CD14-positive monocyte (primary cell): ENCODE measurements around the gene SLC39A9. TPM values are rescaled to one million over a fixed set of nuclear protein-coding genes. Genes with fewer than 3 reads are reported as not detected.

Source experiments
- DNase-seq, 3 donors: peaks; one replicate each; pipeline ENCODE4 v3.0.0-alpha.2; 2011 to 2022
- H2AFZ ChIP-seq: 2 replicates; pipeline ENCODE4 v1.6.0; 2012; ENCODE audit warnings: mild to moderate bottlenecking, low read depth, low read length, inconsistent platforms; ENCODE audit not compliant: insufficient read depth, poor library complexity, severe bottlenecking
- H3K27ac ChIP-seq, 2 donors: 1 replicate in 1 of 2; 2 replicates in 1 of 2; pipeline ENCODE4 v1.5.1; 2012 to 2013; ENCODE audit warnings: low read length in 2 of 2, control low read depth in 1 of 2, inconsistent platforms in 1 of 2, low read depth in 1 of 2, mild to moderate bottlenecking in 1 of 2
- H3K27me3 ChIP-seq, 2 donors: one replicate each; pipeline versions ENCODE4 v1.6.0 to v1.6.1; 2011 to 2013; ENCODE audit warnings: low read length in 2 of 2; ENCODE audit not compliant: control insufficient read depth in 2 of 2, insufficient read depth in 2 of 2
- H3K36me3 ChIP-seq, 2 donors: replicated peaks in 1 of 2; 1 replicate in 1 of 2; 2 replicates in 1 of 2; pipeline versions ENCODE4 v1.5.1 to v1.6.1; 2012 to 2013; ENCODE audit warnings: low read length in 2 of 2, control low read depth in 1 of 2, inconsistent platforms in 1 of 2, mild to moderate bottlenecking in 1 of 2; ENCODE audit not compliant: insufficient read depth in 2 of 2, control insufficient read depth in 1 of 2
- H3K4me1 ChIP-seq, 2 donors: 1 replicate in 1 of 2; 2 replicates in 1 of 2; pipeline versions ENCODE4 v1.5.1 to v1.6.1; 2012 to 2013; ENCODE audit warnings: low read length in 2 of 2, control low read depth in 1 of 2, inconsistent platforms in 1 of 2, mild to moderate bottlenecking in 1 of 2, moderate library complexity in 1 of 2; ENCODE audit not compliant: insufficient read depth in 2 of 2, control insufficient read depth in 1 of 2
- H3K4me2 ChIP-seq: replicated peaks from 2 replicates; pipeline ENCODE3; 2012; ENCODE audit warnings: low read length, moderate library complexity, mild to moderate bottlenecking; ENCODE audit not compliant: poor library complexity, severe bottlenecking; ENCODE audit errors: extremely low read depth
- H3K4me3 ChIP-seq, 3 experiments: fragments of 200-600 bp in 1 of 3; sonication (generic) in 1 of 3; replicated peaks in 1 of 3; 1 replicate in 2 of 3; 2 replicates in 1 of 3; pipeline ENCODE4 v1.5.1; 2011 to 2013; ENCODE audit warnings: low read length in 3 of 3, mild to moderate bottlenecking in 3 of 3, control low read depth in 2 of 3, low read depth in 2 of 3, inconsistent platforms in 1 of 3, moderate library complexity in 1 of 3
- H3K79me2 ChIP-seq: 2 replicates; pipeline ENCODE4 v1.6.0; 2012; ENCODE audit warnings: mild to moderate bottlenecking, control low read depth, inconsistent platforms, low read length, moderate library complexity; ENCODE audit not compliant: insufficient read depth
- H3K9ac ChIP-seq: 2 replicates; pipeline ENCODE4 v1.6.0; 2017; ENCODE audit warnings: low read length, mild to moderate bottlenecking; ENCODE audit not compliant: insufficient read depth, poor library complexity, severe bottlenecking
- H3K9me3 ChIP-seq, 2 donors: replicated peaks in 1 of 2; 1 replicate in 1 of 2; 2 replicates in 1 of 2; pipeline versions ENCODE4 v1.5.1 to v1.6.1; 2012 to 2013; ENCODE audit warnings: low read length in 2 of 2, control low read depth in 1 of 2; ENCODE audit not compliant: control insufficient read depth in 1 of 2, insufficient read depth in 1 of 2
- H4K20me1 ChIP-seq: 2 replicates; pipeline ENCODE4 v1.6.0; 2012; ENCODE audit warnings: mild to moderate bottlenecking, low read length, control low read depth, moderate library complexity; ENCODE audit not compliant: insufficient read depth
- H3K27ac Mint-ChIP-seq, 7 donors: one replicate each; pipeline ENCODE4 v1.8.0; 2020; ENCODE audit warnings: mild to moderate bottlenecking in 7 of 7, mixed read lengths in 7 of 7, moderate library complexity in 6 of 7, inconsistent platforms in 2 of 7
- H3K27me3 Mint-ChIP-seq, 3 donors: one replicate each; pipeline ENCODE4 v1.8.0; 2021 to 2022; ENCODE audit warnings: low read depth in 3 of 3, mild to moderate bottlenecking in 3 of 3, mixed read lengths in 3 of 3, moderate library complexity in 3 of 3, inconsistent platforms in 1 of 3
- H3K36me3 Mint-ChIP-seq, 2 donors: one replicate each; pipeline ENCODE4 v1.8.0; 2020; ENCODE audit warnings: mixed read lengths in 2 of 2, inconsistent platforms in 1 of 2, mild to moderate bottlenecking in 1 of 2
- H3K4me1 Mint-ChIP-seq: one replicate; pipeline ENCODE4 v1.8.0; 2020; ENCODE audit warnings: mild to moderate bottlenecking, mixed read lengths
- H3K4me3 Mint-ChIP-seq, 2 donors: one replicate each; pipeline ENCODE4 v1.8.0; 2020; ENCODE audit warnings: mild to moderate bottlenecking in 2 of 2, mixed read lengths in 2 of 2, moderate library complexity in 1 of 2
- H3K9me3 Mint-ChIP-seq, 7 donors: one replicate each; pipeline ENCODE4 v1.8.0; 2020 to 2022; ENCODE audit warnings: mixed read lengths in 7 of 7, mild to moderate bottlenecking in 6 of 7, moderate library complexity in 6 of 7, inconsistent platforms in 2 of 7
- CTCF ChIP-seq: fragments of 200-600 bp; IDR thresholded peaks from one replicate; pipeline ENCODE4 v1.8.0; 2022; ENCODE audit warnings: antibody characterized with exemption, mild to moderate bottlenecking
- WGBS: methylation state at CpG from one replicate; pipeline ENCODE4 v1.1.5; 2013; ENCODE audit warnings: missing lambda C conversion rate; ENCODE audit not compliant: insufficient coverage; 5-methylcytosine and 5-hydroxymethylcytosine counted together
- intact Hi-C, 2 donors: fragments of 100-400 bp; cut with micrococcal nuclease; formaldehyde crosslinking; loops; one replicate each; pipeline versions ENCODE4 v1.15.0 to v1.15.1; 2023
- polyA plus RNA-seq, 3 donors: library from polyadenylated mRNA; depleted of rRNA in 1 of 3; unstranded in 2 of 3; stranded (reverse) in 1 of 3; fragments of 300-500 nt in 2 of 3; fragments of >200 nt in 1 of 3; fragmentation: Illumina TruSeq in 2 of 3; gene quantifications; 1 replicate in 2 of 3; 2 replicates in 1 of 3; pipeline ENCODE4 v1.2.3, GENCODE V29; 2012 to 2021

Gene SLC39A9
- polyA plus RNA-seq, 3 donors: 28.6 to 44.2 (median 37.6) TPM

GRCh38 chr14:69481815-69482568, 83.5 kb downstream of the SLC39A9 start:
- no peak for DNase-seq
- H3K36me3 Mint-ChIP-seq: no peaks in the 10 kb centered on the region
- Histone ChIP-seq H3K27ac (no peak overlapping the region), H3K9ac (no peak overlapping the region), H3K4me3 (no peak overlapping the region), H3K4me2 (no peak overlapping the region), H4K20me1 (no peaks in the 10 kb centered on the region), H3K36me3 (no peaks in the 10 kb centered on the region), H3K79me2 (no peaks in the 10 kb centered on the region), H3K4me1 (peaks cover 0 to 13% of the 10 kb centered on the region in 2 donors), H3K9me3 (peaks cover 0 to 11% of the 10 kb centered on the region in 2 donors), H2AFZ (no peak overlapping the region), H3K27me3 (peaks cover 42 to 50% of the 10 kb centered on the region in 2 donors)
- peaks cover 0 to 10% (median 0%) of the 10 kb centered on the region in 7 donors for H3K9me3 Mint-ChIP-seq
- H3K27ac Mint-ChIP-seq: no peak overlapping the region
- peaks cover 49 to 54% (median 52%) of the 10 kb centered on the region in 3 donors for H3K27me3 Mint-ChIP-seq
- intact Hi-C loops: no loop called here
- WGBS: 100% methylated on average over 2 of the region's 5 CpGs
- H3K4me3 Mint-ChIP-seq: peak overlapping the region; percentile 16 to 54
- peaks cover 5% of the 10 kb centered on the region for H3K4me1 Mint-ChIP-seq
- TF ChIP-seq CTCF: no peak

- no peak overlapping the region for H3K9ac ChIP-seq
- H4K20me1 ChIP-seq: no peaks in the 10 kb centered on the region
- no peaks in the 10 kb centered on the region for H3K79me2 ChIP-seq
- Mint-ChIP-seq H3K27me3 (peaks cover 54 to 71% (median 69%) of the 10 kb centered on the region in 3 donors), H3K9me3 (peaks cover 0 to 10% (median 0%) of the 10 kb centered on the region in 7 donors), H3K4me1 (peaks cover 5% of the 10 kb centered on the region), H3K4me3 (peak overlapping the region in 1 of 2 donors; percentile 71), H3K36me3 (no peaks in the 10 kb centered on the region), H3K27ac (peak overlapping the region in 1 of 7 donors; percentile 14)
- H3K27ac ChIP-seq: no peak overlapping the region
- 8% methylated on average over 54 of the region's 54 CpGs for WGBS
- no peaks in the 10 kb centered on the region for H3K36me3 ChIP-seq
- intact Hi-C loops: no loop called here
- no peak overlapping the region for H3K4me2 ChIP-seq
- no peak overlapping the region for H3K4me3 ChIP-seq
- peaks cover 0 to 13% of the 10 kb centered on the region in 2 donors for H3K4me1 ChIP-seq
- peaks cover 0 to 11% of the 10 kb centered on the region in 2 donors for H3K9me3 ChIP-seq
- TF ChIP-seq CTCF: no peak
- DNase-seq: no peak
- H2AFZ ChIP-seq: no peak overlapping the region
- peaks cover 42 to 63% of the 10 kb centered on the region in 2 donors for H3K27me3 ChIP-seq
Observed at GRCh38 chr14:69483765-69484443, 85.4 kb downstream of the SLC39A9 start.
